GM04503 (cell line): ENCODE measurements around the gene COL9A2.

Source experiments
- DNase-seq: peaks from one replicate; pipeline ENCODE4 v3.0.0-alpha.2; 2012; ENCODE audit warnings: low read depth

Gene COL9A2

GRCh38 chr1:40303051-40303771 is 13.9 kb downstream of the COL9A2 start:
- DNase-seq = no peak

GRCh38 chr1:40302475-40302874 is 14.6 kb downstream of the COL9A2 start:
- no peak for DNase-seq

- DNase-seq = no peak
Measured at GRCh38 chr1:40301541-40302299, 15.4 kb downstream of the COL9A2 start.

- DNase-seq = no peak
Measured at GRCh38 chr1:40301066-40301465, 16.0 kb downstream of the COL9A2 start.

- no peak for DNase-seq
Measured at GRCh38 chr1:40300651-40301050, 16.4 kb downstream of the COL9A2 start.

GRCh38 chr1:40300249-40300567 is 16.9 kb downstream of the COL9A2 start:
- no peak for DNase-seq

GRCh38 chr1:40299366-40300248 is 17.5 kb downstream of the COL9A2 start:
- DNase-seq = no peak

GRCh38 chr1:40291293-40291692 is 25.8 kb downstream of the COL9A2 start:
- no peak for DNase-seq

GRCh38 chr1:40281853-40282252 is 35.2 kb downstream of the COL9A2 start:
- DNase-seq = no peak

- no peak for DNase-seq
Measured at GRCh38 chr1:40276122-40276521, 41.0 kb downstream of the COL9A2 start.

- DNase-seq = no peak
Measured at GRCh38 chr1:40274331-40274730, 42.8 kb downstream of the COL9A2 start.

- no peak for DNase-seq
Measured at GRCh38 chr1:40273547-40274166, 43.4 kb downstream of the COL9A2 start.

GRCh38 chr1:40272653-40273213 is 44.4 kb downstream of the COL9A2 start:
- DNase-seq = no peak

GRCh38 chr1:40270152-40270834 is 46.8 kb downstream of the COL9A2 start:
- no peak for DNase-seq

GRCh38 chr1:40268211-40268610 is 48.9 kb downstream of the COL9A2 start:
- DNase-seq = no peak

- DNase-seq = peak; percentile 93
Measured at GRCh38 chr1:40267767-40268187, 49.3 kb downstream of the COL9A2 start.

GRCh38 chr1:40266786-40267535 is 50.1 kb downstream of the COL9A2 start:
- no peak for DNase-seq

GRCh38 chr1:40265919-40266318 is 51.2 kb downstream of the COL9A2 start:
- no peak for DNase-seq

GRCh38 chr1:40265298-40265697 is 51.8 kb downstream of the COL9A2 start:
- DNase-seq = no peak

- no peak for DNase-seq
Measured at GRCh38 chr1:40264354-40264781, 52.7 kb downstream of the COL9A2 start.

GRCh38 chr1:40258445-40258769 is 58.7 kb downstream of the COL9A2 start:
- no peak for DNase-seq
